GM03348 (cell line): ENCODE results near the gene ARHGEF39.

Experiments
- DNase-seq: peaks from one replicate; pipeline ENCODE4 v3.0.0; 2012; ENCODE audit warnings: low spot score

The ARHGEF39 gene

DNA sequence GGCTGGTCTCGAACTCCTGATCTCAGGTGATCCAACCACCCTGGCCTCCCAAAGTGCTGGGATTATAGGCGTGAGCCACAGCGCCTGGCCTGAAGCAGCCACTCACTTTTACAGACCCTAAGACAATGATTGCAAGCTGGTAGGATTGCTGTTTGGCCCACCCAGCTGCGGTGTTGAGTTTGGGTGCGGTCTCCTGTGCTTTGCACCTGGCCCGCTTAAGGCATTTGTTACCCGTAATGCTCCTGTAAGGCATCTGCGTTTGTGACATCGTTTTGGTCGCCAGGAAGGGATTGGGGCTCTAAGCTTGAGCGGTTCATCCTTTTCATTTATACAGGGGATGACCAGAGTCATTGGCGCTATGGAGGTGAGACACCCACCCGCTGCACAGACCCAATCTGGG, 10.2 kb upstream of the ARHGEF39 start:
- no peak for DNase-seq

- no peak for DNase-seq
Observed at GRCh38 chr9:35674025-35674361, 9.0 kb upstream of the ARHGEF39 start.

GRCh38 chr9:35673132-35674024, 8.4 kb upstream of the ARHGEF39 start, which contains the start of gene CA9:
TSS of gene CA9 (plus strand) at chr9:35673928. CDS start at chr9:35673960, 32 bp downstream.
- DNase-seq, result no peak

GRCh38 chr9:35669331-35670145, 4.5 kb upstream of the ARHGEF39 start:
- DNase-seq, result no peak

GRCh38 chr9:35667939-35668338, 2.9 kb upstream of the ARHGEF39 start:
- no peak for DNase-seq

DNA sequence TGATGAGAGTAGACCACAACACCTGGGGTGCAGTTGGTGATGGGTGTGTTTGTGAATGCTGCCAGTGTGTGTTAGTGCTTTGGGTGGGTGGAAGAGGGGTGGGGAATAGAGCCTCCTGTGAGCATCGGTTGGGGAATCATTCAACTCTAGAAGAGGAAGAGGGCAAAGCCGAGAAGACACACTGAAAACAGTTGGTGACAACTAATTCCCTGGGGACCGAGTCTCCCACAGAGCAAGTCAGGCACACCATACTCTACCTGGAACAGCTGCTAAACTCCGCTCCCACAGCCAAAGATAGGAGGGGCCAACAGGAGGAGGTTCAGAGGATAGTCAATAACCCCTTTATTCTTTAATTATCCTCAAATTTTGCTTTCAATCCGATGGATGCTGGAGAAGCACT, 1.6 kb upstream of the ARHGEF39 start:
- no peak for DNase-seq

DNA sequence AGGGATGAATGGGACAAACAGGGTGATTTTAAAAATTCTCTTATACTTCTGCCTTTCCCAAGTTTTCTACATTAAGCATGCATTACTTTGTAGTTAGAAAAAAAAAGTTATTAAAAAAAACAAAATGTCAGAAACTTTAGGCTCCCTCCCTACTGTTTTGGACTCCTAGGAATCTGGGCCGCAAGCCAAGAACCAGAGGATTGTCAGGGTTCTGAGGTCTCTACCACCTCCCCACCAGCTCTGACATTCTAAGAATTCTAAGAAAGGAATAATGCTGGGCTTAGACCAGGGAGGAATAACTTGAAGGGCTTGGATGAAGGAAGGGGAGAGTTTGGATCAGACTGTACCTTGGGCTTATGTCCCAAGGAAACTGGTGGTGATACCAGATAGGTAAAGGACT, 1.1 kb upstream of the ARHGEF39 start:
- no peak for DNase-seq

GRCh38 chr9:35665471-35665818, 450 bp upstream of the ARHGEF39 start:
- DNase-seq, result no peak

GRCh38 chr9:35662437-35662836, 2.6 kb downstream of the ARHGEF39 start:
- no peak for DNase-seq

DNA sequence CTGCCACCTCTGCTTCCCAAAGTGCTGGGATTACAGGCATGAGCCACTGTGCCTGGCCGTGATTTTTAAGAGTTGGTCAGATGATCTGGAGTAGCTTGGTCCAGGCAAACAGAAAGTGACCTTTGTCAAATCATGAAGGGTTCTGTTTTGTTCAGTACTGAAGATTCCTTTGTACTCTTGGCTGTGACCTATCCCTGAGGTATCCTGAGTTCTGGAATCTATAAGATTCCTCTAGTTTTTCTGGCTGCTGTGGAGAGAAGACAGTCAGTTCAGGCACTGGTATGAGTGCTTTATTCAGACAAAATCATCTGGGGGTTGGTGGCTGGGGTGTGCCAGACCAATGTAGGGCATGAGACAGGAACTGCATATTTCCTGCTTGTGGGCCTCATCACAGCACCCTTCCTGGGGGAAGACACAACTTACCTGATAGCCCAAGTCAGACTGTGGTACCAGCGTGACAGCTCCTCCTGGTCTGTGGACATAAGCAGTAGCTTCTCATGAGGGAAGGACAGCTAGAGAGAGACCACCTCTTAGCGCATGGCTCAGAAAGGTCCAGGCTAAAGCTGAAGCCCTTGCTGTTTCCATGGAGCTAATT, 3.1 kb downstream of the ARHGEF39 start:
- no peak for DNase-seq

DNA sequence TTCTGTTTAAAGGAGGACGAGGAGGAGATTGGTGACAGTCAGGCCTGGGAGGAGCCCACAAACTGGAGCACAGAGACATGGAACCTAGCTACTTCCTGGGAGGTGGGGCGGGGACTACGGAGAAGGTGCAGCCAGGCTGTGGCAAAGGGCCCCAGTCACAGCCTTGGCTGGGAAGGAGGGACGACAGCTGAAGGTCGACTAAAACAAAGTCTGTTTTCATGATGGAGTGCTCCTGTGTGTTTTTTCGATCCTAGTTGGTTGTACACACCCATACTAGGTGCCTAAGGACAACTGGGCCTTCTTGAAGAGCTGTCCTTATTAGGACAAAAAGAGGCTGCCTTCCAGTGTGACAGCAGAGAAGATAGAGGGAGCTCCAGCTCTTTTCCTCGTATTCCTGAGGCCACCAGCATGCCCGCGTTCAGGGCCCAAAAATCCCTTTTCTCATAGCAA, 4.0 kb downstream of the ARHGEF39 start:
- DNase-seq, result peak; percentile 51

DNA sequence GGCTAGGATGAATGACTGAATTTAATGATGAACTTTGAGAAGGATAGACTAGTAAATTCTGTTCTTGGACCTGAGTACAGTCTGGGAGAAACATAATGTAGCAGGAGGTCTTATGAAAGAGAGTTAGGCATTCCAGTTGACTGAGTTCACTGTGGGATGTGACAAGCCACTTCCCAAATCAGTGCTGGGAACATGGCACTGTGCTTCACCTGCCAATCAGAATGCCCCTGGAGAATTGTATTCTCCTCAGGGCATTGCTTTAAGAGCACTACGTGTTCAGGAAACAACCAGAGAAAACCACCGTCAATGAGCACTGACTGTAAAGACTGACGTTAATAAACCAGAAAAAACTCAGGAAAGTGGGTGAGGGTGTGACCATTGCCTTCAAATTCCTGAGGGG, 5.7 kb downstream of the ARHGEF39 start:
- DNase-seq, result peak; percentile 53

DNA sequence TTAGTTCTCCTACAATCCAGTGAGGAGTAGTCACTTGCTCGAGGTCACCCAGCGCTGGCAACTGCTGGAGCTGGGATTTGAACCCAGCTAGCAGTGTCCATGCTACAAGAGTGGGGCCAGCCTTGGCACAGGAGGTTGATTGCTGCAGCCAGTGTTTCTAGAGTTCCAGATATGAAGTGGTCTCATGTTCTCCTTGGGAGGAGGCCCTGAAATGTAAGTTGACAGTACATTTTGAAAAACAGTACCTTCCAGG, 6.1 kb downstream of the ARHGEF39 start:
- DNase-seq, result peak; percentile 55

DNA sequence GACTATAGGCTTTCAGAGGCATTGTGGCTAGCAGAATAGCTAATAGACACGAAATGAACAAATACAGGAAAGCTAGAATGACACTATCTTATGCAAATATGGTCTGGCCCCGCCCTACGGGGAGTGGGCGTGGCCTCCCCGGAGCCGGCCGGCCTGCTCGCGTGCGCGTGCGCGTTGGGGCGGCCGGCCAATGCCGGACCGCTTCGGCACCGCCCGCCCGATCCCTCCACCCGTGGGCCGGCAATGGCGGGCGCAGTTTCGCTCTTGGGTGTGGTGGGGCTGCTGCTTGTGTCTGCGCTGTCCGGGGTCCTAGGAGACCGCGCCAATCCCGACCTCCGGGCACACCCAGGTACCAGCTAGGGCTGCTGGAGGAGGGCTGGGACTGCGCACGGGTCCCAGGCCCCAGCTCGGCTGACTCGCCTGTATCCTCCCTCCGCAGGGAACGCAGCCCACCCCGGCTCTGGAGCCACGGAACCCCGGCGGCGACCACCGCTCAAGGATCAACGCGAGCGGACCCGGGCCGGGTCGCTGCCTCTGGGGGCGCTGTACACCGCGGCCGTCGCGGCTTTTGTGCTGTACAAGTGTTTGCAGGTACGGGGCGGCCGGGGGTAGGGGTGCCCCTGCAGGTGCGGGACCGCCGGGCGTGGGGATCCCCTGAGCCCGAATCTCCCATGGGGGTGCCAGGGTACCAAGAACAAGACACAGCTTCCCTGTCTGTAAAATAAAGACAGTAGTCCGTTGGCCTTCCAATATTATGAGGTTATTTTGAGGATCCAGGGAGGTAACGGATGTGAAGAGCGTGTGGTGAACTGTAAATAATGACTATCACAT, 6.6 kb downstream of the ARHGEF39 start, which contains the start of gene CCDC107:
CCDC107 (plus strand) TSS at position 156 of the 831 bp plus-strand sequence; CDS start at position 244, 88 bp downstream.
- peak; percentile 99 for DNase-seq

DNA sequence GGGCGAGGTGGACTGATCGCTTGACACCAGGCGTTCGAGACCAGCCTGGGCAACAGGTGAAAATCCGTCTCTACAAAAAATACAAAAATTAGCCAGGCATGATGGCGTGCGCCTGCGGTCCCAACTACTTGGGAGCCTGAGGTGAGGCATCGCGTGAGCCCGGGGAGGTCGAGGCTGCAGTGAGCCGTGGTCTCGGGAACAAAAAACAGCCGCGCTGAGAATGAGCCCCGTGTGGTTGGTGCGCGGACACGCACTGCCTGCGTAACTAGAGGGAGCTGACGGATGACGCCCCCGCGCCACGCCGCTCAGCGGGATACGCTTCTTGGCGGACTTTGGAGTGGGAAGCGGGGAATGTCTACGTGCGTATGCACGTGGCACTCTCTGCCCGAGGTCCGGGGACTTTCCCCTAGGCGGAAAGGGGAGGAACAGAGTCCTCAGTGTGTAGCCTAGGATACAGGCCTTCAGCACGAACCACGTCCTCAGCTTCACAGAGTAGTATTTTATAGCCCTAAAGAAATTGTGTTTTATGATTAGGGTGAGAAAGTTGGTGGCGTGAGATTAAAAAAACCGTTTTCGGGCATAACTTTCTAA, 7.4 kb downstream of the ARHGEF39 start, which contains the start of gene RMRP:
RMRP (minus strand) TSS at position 474 of the 591 bp plus-strand sequence.
- peak; percentile 94 for DNase-seq

- peak; percentile 40 for DNase-seq
Observed at GRCh38 chr9:35656831-35657545, 8.0 kb downstream of the ARHGEF39 start.

GRCh38 chr9:35656348-35656747, 8.6 kb downstream of the ARHGEF39 start:
- no peak for DNase-seq

GRCh38 chr9:35653611-35654010, 11.4 kb downstream of the ARHGEF39 start:
- DNase-seq, result no peak

GRCh38 chr9:35652829-35653209, 12.2 kb downstream of the ARHGEF39 start:
- no peak for DNase-seq

- DNase-seq, result no peak
Observed at GRCh38 chr9:35651956-35652828, 12.8 kb downstream of the ARHGEF39 start.
